HG02642 (cell line): ENCODE data around the gene TINAGL1.

Experiments used
- ATAC-seq: cut with Tn5 transposase; IDR thresholded peaks from one replicate; pipeline ENCODE4 v1.9.1; 2021; ENCODE audit warnings: mild to moderate bottlenecking; ENCODE audit not compliant: unreplicated experiment, poor library complexity

TINAGL1 gene

GRCh38 chr1:31625561-31626222 lies 49.4 kb downstream of the TINAGL1 start:
- ATAC-seq: no peak

- no peak for ATAC-seq
Measured at GRCh38 chr1:31626223-31627207, 50.2 kb downstream of the TINAGL1 start.

GRCh38 chr1:31627301-31627929 lies 51.1 kb downstream of the TINAGL1 start:
- no peak for ATAC-seq

GRCh38 chr1:31627930-31628559 lies 51.7 kb downstream of the TINAGL1 start:
- no peak for ATAC-seq

- ATAC-seq: no peak
Measured at GRCh38 chr1:31628931-31629556, 52.7 kb downstream of the TINAGL1 start.

- ATAC-seq: no peak
Measured at GRCh38 chr1:31632649-31633048, 56.3 kb downstream of the TINAGL1 start.

GRCh38 chr1:31633117-31633516 lies 56.8 kb downstream of the TINAGL1 start:
- ATAC-seq: no peak
